Left ventricle myocardium superior (tissue), 1 donor: ENCODE results near the gene P2RX2. TPM values are rescaled to one million over a fixed set of nuclear protein-coding genes. Genes with fewer than 3 reads are reported as not detected.
A peak's percentile ranks its signal among the peaks of the same experiment; 100 is the strongest.

Source experiments
- ATAC-seq: fragments of 200-7000 bp; cut with Tn5 transposase; one replicate; pipeline ENCODE4 v1.9.1; 2020; ENCODE audit warnings: mild to moderate bottlenecking, moderate library complexity
- DNase-seq: peaks from one replicate; pipeline ENCODE4 v3.0.0-alpha.2; 2020
- intact Hi-C: fragments of 100-400 bp; cut with micrococcal nuclease; formaldehyde crosslinking; loops from one replicate; pipeline ENCODE4 v1.11.0; 2022
- total RNA-seq: library from RNA; stranded (reverse); fragmentation: NEBNext Ultra II Directional; extraction: Animal tissue kit (Norgen Biotek cat#: 25700); gene quantifications from one replicate; pipeline ENCODE4 v1.2.1, GENCODE V29; 2021
- donor health status: DM: no; HTN: yes; CAD: no; lungs with severe emphysema.

Gene P2RX2
- total RNA-seq, 1 donor from 2014 or later: not detected

GRCh38 chr12:132614861-132615578, 3.6 kb upstream of the P2RX2 start:
- DNase-seq: peak; percentile 87
- intact Hi-C loops: loop anchor here (10.0 kb wide), 1 partner anchor 200 kb away; no protein-coding TSS in a partner anchor
- peak; percentile 94 for ATAC-seq

GRCh38 chr12:132615579-132616038, 3.0 kb upstream of the P2RX2 start:
- intact Hi-C loops: loop anchor here (10.0 kb wide), 1 partner anchor 201 kb away; no protein-coding TSS in a partner anchor
- DNase-seq: peak; percentile 5
- ATAC-seq: no peak

- ATAC-seq: no peak
- intact Hi-C loops: loop anchor here (10.0 kb wide), 1 partner anchor 202 kb away; no protein-coding TSS in a partner anchor
- DNase-seq: no peak
Measured at GRCh38 chr12:132617135-132617701, 1.4 kb upstream of the P2RX2 start.

GRCh38 chr12:132617822-132618682, 524 bp upstream of the P2RX2 start:
- intact Hi-C loops: loop anchor here (10.0 kb wide), 1 partner anchor 203 kb away; no protein-coding TSS in a partner anchor
- ATAC-seq (no peak), DNase-seq (no peak)

- intact Hi-C loops: loop anchor here (10.0 kb wide), 1 partner anchor 204 kb away; no protein-coding TSS in a partner anchor
- DNase-seq (no peak), ATAC-seq (no peak)
Measured at GRCh38 chr12:132619071-132619385, 452 bp downstream of the P2RX2 start.

- intact Hi-C loops: loop anchor here (10.0 kb wide), 1 partner anchor 205 kb away; no protein-coding TSS in a partner anchor
- ATAC-seq (no peak), DNase-seq (peak; percentile 20)
Measured at GRCh38 chr12:132619386-132620112, 973 bp downstream of the P2RX2 start.

GRCh38 chr12:132620113-132620898, 1.7 kb downstream of the P2RX2 start:
- ATAC-seq: no peak
- intact Hi-C loops: no loop called here
- DNase-seq: peak; percentile 19

GRCh38 chr12:132620899-132621656, 2.5 kb downstream of the P2RX2 start:
- intact Hi-C loops: no loop called here
- peak; percentile 23 for DNase-seq
- no peak for ATAC-seq

GRCh38 chr12:132621657-132622435, 3.3 kb downstream of the P2RX2 start:
- DNase-seq: no peak
- no peak for ATAC-seq
- intact Hi-C loops: no loop called here

- ATAC-seq (peak; percentile 73), DNase-seq (no peak)
- intact Hi-C loops: no loop called here
Measured at GRCh38 chr12:132622437-132623071, 4.0 kb downstream of the P2RX2 start.

GRCh38 chr12:132623072-132623869, 4.7 kb downstream of the P2RX2 start:
- intact Hi-C loops: no loop called here
- ATAC-seq (peak; percentile 7), DNase-seq (no peak)

- ATAC-seq (no peak), DNase-seq (no peak)
- intact Hi-C loops: no loop called here
Measured at GRCh38 chr12:132624186-132624855, 5.7 kb downstream of the P2RX2 start.

GRCh38 chr12:132624910-132625630, 6.5 kb downstream of the P2RX2 start:
- ATAC-seq (no peak), DNase-seq (no peak)
- intact Hi-C loops: no loop called here

- intact Hi-C loops: no loop called here
- no peak for ATAC-seq
- no peak for DNase-seq
Measured at GRCh38 chr12:132625731-132626430, 7.3 kb downstream of the P2RX2 start.
